ENCODE data around the gene ZC3H7A. TPM values are rescaled to one million over a fixed set of nuclear protein-coding genes. Genes with fewer than 3 reads are reported as not detected.

The ZC3H7A gene
- total RNA-seq, 1 donor from 2014 or later = 63.9 TPM

DNA sequence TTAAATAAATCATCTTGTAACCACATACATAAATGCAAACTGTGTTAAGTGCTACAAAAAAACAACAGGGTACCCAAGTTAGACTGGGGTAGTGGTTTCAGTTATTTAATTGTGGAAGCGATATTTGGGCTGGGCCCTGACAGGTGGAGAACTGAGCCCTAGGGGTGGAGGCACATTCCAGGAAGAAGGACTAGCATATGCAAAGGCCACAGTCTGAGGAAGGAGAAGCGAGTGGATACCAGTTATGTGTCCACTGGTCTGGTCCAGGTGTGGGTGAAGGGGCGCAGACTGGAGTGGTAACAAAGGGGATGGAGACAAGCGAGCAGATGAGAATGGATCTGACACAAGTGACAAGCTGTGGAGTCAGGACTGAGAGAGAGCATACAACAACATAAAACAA, 77.3 kb downstream of the ZC3H7A start:
- H3K36me3 Mint-ChIP-seq (ENCODE audit: insufficient read depth) = peaks cover 24% of the 10 kb centered on the region
- no peak overlapping the region for H3K4me3 Mint-ChIP-seq (ENCODE audit: low read depth)
- H3K27ac Mint-ChIP-seq = no peak overlapping the region
- no peaks in the 10 kb centered on the region for H3K27me3 Mint-ChIP-seq
- TF ChIP-seq, protein P1, sequence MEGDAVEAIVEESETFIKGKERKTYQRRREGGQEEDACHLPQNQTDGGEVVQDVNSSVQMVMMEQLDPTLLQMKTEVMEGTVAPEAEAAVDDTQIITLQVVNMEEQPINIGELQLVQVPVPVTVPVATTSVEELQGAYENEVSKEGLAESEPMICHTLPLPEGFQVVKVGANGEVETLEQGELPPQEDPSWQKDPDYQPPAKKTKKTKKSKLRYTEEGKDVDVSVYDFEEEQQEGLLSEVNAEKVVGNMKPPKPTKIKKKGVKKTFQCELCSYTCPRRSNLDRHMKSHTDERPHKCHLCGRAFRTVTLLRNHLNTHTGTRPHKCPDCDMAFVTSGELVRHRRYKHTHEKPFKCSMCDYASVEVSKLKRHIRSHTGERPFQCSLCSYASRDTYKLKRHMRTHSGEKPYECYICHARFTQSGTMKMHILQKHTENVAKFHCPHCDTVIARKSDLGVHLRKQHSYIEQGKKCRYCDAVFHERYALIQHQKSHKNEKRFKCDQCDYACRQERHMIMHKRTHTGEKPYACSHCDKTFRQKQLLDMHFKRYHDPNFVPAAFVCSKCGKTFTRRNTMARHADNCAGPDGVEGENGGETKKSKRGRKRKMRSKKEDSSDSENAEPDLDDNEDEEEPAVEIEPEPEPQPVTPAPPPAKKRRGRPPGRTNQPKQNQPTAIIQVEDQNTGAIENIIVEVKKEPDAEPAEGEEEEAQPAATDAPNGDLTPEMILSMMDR (IDR thresholded peaks at IDR 0.05; ENCODE audit: unreplicated experiment) = no peak
- DNase-seq (ENCODE audit: low spot score, unreplicated experiment) = no peak
- peaks cover 12% of the 10 kb centered on the region for H3K4me1 Mint-ChIP-seq (ENCODE audit: low read depth)
- H3K9me3 Mint-ChIP-seq (ENCODE audit: low read depth) = no peaks in the 10 kb centered on the region

DNA sequence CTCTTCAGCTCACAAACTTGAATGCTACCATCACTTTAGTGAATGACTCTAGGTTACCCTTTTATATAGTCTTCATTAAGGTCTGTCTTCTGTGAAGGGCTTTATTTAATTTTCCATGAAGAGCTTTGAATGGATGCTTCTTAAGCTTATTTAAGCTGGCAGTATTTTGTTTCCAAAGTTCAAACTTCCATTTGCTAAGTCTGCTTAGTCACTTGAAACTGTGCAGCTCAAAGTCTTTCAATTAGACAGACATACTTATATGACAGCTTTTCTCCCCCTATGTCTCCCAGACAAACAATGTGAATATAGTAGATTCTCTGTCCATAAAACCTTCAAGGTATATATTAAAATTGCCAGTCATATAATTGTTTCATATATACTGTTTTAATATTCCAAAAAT, 77.9 kb downstream of the ZC3H7A start:
- Mint-ChIP-seq H3K4me3 (ENCODE audit: low read depth) (no peak overlapping the region), H3K9me3 (ENCODE audit: low read depth) (no peaks in the 10 kb centered on the region), H3K27ac (no peak overlapping the region), H3K4me1 (ENCODE audit: low read depth) (peaks cover 12% of the 10 kb centered on the region), H3K36me3 (ENCODE audit: insufficient read depth) (peaks cover 25% of the 10 kb centered on the region), H3K27me3 (no peaks in the 10 kb centered on the region)
- TF ChIP-seq, protein P1 (IDR thresholded peaks at IDR 0.05; ENCODE audit: unreplicated experiment) = no peak
- DNase-seq (ENCODE audit: low spot score, unreplicated experiment) = no peak

DNA sequence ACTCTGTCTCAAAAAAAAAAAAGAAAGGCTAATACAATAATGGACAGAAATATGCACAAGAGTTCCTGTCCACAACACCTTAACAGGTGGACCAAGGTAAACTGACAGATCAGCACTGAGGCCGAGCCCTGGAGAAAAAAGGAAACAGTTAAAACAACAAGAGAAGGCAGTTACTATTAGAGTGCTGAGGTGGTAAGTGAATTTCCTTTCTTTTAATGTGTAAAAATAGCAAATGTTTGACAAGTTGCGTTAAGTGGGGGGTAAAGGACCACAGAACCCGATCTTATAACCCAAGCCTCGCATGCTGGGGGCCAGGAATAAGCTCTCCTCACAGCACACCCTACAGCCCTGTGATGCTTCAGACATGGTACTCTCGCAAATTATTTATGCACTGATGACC, 79.2 kb downstream of the ZC3H7A start:
- no peaks in the 10 kb centered on the region for H3K27me3 Mint-ChIP-seq
- H3K27ac Mint-ChIP-seq = peak overlapping the region; percentile 67
- DNase-seq (ENCODE audit: low spot score, unreplicated experiment) = no peak
- no peak overlapping the region for H3K4me3 Mint-ChIP-seq (ENCODE audit: low read depth)
- TF ChIP-seq, protein P1 (IDR thresholded peaks at IDR 0.05; ENCODE audit: unreplicated experiment) = no peak
- no peaks in the 10 kb centered on the region for H3K9me3 Mint-ChIP-seq (ENCODE audit: low read depth)
- H3K36me3 Mint-ChIP-seq (ENCODE audit: insufficient read depth) = peaks cover 24% of the 10 kb centered on the region
- H3K4me1 Mint-ChIP-seq (ENCODE audit: low read depth) = peaks cover 12% of the 10 kb centered on the region

DNA sequence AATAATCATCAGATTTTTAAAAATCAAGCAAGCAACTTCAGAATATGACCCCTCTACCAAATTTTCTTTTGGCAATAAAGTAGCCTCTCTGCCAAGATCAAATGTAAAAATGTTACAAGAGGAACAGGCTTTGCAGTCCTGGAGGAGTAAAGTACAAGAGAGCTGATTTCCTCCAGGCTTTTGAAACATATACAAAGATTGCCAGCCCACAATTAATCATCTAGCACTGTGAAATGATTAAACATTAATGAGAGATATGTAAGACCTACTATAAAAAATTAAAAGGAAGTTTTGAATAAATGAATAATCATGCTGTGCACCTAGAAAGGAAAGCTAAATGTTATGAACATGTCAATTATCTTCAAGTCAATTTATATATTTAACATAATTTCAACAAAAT, 80.7 kb downstream of the ZC3H7A start:
- DNase-seq (ENCODE audit: low spot score, unreplicated experiment) = no peak
- TF ChIP-seq, protein P1 (IDR thresholded peaks at IDR 0.05; ENCODE audit: unreplicated experiment) = no peak
- H3K36me3 Mint-ChIP-seq (ENCODE audit: insufficient read depth) = peaks cover 16% of the 10 kb centered on the region
- no peaks in the 10 kb centered on the region for H3K27me3 Mint-ChIP-seq
- H3K9me3 Mint-ChIP-seq (ENCODE audit: low read depth) = no peaks in the 10 kb centered on the region
- peak overlapping the region; percentile 84 for H3K27ac Mint-ChIP-seq
- H3K4me1 Mint-ChIP-seq (ENCODE audit: low read depth) = peaks cover 10% of the 10 kb centered on the region
- no peak overlapping the region for H3K4me3 Mint-ChIP-seq (ENCODE audit: low read depth)

DNA sequence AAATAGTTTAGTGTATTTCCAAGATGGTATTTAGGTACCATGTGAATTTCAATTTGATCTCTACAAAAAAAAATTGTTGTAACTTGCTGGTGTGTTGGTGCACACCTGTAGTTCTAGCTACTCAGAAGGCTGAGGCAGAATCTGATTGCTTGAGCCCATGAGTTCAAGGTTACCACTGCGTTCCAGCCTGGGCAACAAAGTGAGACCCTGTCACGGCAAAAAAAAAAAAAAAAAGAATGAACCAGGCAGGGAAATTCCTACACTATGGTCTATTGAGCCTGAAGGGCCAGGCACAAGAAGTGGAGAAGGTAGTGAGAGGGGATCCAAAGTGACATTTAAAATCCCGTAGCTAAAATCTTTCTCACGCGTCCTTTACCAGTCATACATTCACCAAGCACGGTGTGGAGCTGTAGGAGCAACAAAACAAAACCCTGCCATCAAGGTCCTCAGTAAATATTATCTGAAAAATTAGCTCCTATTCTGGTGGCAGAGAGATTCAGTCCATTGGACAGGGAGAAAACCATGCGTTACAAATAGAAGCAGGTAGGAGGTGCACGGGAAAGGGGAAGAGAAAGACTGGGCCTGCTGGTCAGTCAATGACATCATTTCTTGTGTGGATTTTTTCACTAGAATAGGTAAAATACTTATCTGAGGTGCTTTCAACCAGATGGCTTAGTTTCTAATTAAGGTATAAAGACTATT, 81.7 kb downstream of the ZC3H7A start:
- Mint-ChIP-seq H3K4me3 (ENCODE audit: low read depth) (no peak overlapping the region), H3K27me3 (no peaks in the 10 kb centered on the region), H3K27ac (peak overlapping the region; percentile 84), H3K9me3 (ENCODE audit: low read depth) (no peaks in the 10 kb centered on the region), H3K4me1 (ENCODE audit: low read depth) (peaks cover 10% of the 10 kb centered on the region), H3K36me3 (ENCODE audit: insufficient read depth) (peaks cover 15% of the 10 kb centered on the region)
- TF ChIP-seq, protein P1 (IDR thresholded peaks at IDR 0.05; ENCODE audit: unreplicated experiment) = no peak
- no peak for DNase-seq (ENCODE audit: low spot score, unreplicated experiment)
